Occipital lobe (tissue), 2 donors: Measurements from ENCODE around the gene PAQR4. TPM values are rescaled to one million over a fixed set of nuclear protein-coding genes. Genes with fewer than 3 reads are reported as not detected.

Source experiments
- DNase-seq: peaks from one replicate; lab custom pipeline; 2025; lab: John Stamatoyannopoulos, UW
- total RNA-seq: library from RNA; depleted of rRNA; stranded (reverse); fragments of >200 nt; gene quantifications from one replicate; pipeline ENCODE4 v1.2.3, GENCODE V29; 2014

Gene PAQR4
- total RNA-seq, 1 donor from 2014 or later = 19.7 TPM

- DNase-seq = peak; percentile 79
These were observed 11.4 kb downstream of the PAQR4 start, which contains the start of gene PKMYT1 for GRCh38 chr16:2980227-2981176. PKMYT1 (minus strand) TSS chr16:2980446; CDS start chr16:2979657, 789 bp downstream.

GRCh38 chr16:2981177-2981898 is 12.2 kb downstream of the PAQR4 start:
- DNase-seq = no peak

- DNase-seq = no peak
These were observed 12.7 kb downstream of the PAQR4 start for GRCh38 chr16:2981899-2982250.

- DNase-seq = no peak
These were observed 13.3 kb downstream of the PAQR4 start for GRCh38 chr16:2982402-2982801.

- DNase-seq = peak; percentile 74
These were observed 14.6 kb downstream of the PAQR4 start for GRCh38 chr16:2983706-2984136.

GRCh38 chr16:2985462-2985861 is 16.3 kb downstream of the PAQR4 start:
- no peak for DNase-seq

- no peak for DNase-seq
These were observed 16.8 kb downstream of the PAQR4 start for GRCh38 chr16:2985893-2986355.

- no peak for DNase-seq
These were observed 17.6 kb downstream of the PAQR4 start for GRCh38 chr16:2986623-2987188.

- no peak for DNase-seq
These were observed 18.1 kb downstream of the PAQR4 start for GRCh38 chr16:2987286-2987685.

GRCh38 chr16:2987833-2988232 is 18.7 kb downstream of the PAQR4 start:
- no peak for DNase-seq

- no peak for DNase-seq
These were observed 19.5 kb downstream of the PAQR4 start for GRCh38 chr16:2988590-2989099.

GRCh38 chr16:2990891-2991290 is 21.7 kb downstream of the PAQR4 start:
- DNase-seq = no peak

- no peak for DNase-seq
These were observed 22.6 kb downstream of the PAQR4 start for GRCh38 chr16:2991566-2992261.

GRCh38 chr16:2992383-2993081 is 23.4 kb downstream of the PAQR4 start:
- DNase-seq = no peak

GRCh38 chr16:2996298-2996697 is 27.1 kb downstream of the PAQR4 start:
- DNase-seq = no peak

- no peak for DNase-seq
These were observed 30.8 kb downstream of the PAQR4 start for GRCh38 chr16:2999929-3000328.

GRCh38 chr16:3000540-3000939 is 31.4 kb downstream of the PAQR4 start:
- DNase-seq = no peak

- DNase-seq = no peak
These were observed 32.2 kb downstream of the PAQR4 start for GRCh38 chr16:3001316-3001715.

- DNase-seq = peak; percentile 98
These were observed 34.6 kb downstream of the PAQR4 start for GRCh38 chr16:3003582-3004270.

GRCh38 chr16:3004319-3004718 is 35.2 kb downstream of the PAQR4 start:
- no peak for DNase-seq
